ENCODE results near the gene PODN.

Gene PODN

DNA sequence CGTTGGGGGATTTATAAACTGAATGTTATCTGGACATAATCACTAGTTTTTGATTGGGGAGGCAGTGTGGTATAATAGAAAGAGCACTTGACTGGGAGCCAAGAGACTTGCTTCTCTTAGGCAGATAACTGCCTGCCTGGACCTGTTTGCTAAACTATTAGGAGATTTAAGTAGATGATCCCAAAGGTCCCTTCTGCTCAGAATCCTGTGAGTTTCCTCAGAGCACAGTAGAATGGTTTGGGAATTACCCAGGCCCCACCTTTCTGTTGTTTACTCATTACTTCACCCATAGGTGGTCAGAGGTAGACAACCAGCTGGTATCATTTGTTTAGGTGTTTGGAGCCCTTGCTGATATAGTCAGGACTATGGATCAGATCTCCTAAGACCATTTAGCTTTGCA, 10.3 kb upstream of the PODN start:
- no peak for DNase-seq

DNA sequence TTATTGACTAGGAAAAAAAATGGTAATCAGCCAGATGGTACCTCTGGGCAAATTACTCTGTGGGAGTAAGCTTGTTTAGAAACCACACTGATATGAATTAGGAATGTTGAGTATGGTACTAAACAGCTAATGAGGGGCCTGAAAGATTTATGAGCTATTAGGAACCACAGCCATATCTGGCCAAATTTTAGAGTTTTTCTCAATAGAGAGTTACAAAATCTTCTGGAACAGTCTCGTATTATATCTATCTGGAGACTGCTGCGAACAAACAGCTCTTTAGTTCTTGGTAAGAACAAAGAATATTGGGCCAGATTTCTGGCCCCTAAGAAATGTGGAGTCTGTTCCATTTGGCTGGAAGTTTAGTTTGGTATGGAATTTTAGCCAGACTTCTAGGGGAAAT, 4.9 kb upstream of the PODN start:
- no peak for DNase-seq

DNA sequence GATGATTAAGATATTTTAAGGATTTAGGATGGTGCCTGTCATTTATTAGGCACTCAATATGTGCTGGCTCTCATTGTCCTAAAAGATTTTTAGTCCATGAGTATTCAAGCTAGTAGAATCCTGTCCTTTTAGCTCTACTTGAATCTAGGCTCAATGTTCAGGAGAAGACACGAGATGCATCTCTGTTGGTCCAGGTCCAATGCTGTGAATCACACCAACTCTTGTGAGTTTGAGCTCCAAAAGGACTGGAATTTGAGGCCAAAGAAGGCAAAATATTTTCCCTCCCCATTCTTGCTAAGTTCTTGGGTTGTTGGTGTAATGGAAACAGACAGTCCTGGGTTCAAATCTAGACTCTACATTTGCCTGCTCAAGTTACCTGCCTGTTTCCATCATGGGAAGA, 1.4 kb upstream of the PODN start:
- DNase-seq: no peak

DNA sequence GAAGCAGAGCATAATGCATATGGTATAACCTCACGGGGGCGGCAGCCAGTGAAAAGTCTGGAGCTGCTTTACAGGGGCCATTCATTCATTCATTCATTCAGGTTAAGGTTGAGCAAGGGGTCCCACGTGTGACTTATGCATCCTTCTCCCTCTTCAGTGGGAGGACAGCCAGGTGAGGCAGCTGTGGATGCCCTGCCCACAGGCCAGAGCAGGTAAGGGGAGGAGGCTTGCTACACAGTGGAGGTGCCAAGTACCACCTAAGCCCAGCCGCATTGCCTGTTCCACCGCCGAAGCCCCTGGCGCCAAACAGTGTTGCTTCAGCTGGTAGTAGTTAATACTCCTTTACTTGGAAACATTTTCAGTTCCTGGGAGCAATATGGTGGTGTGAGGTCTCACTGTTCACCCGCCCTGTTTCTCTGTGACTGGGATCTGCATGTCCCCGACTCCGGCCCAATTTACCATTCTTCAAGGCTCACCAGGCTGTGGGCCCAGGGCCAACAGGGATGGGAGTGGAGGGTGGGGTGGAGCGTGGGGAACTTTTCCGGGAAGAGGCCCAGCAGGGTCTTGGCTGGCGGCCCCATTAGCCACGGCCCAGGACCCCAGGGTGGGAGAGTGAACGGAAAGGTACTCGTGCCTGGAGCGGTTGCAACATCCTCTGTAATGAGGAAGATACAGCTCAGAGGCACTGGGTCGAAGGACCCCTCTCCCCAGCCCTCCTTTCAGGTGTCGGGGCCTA, 722 bp upstream of the PODN start:
- no peak for DNase-seq

DNA sequence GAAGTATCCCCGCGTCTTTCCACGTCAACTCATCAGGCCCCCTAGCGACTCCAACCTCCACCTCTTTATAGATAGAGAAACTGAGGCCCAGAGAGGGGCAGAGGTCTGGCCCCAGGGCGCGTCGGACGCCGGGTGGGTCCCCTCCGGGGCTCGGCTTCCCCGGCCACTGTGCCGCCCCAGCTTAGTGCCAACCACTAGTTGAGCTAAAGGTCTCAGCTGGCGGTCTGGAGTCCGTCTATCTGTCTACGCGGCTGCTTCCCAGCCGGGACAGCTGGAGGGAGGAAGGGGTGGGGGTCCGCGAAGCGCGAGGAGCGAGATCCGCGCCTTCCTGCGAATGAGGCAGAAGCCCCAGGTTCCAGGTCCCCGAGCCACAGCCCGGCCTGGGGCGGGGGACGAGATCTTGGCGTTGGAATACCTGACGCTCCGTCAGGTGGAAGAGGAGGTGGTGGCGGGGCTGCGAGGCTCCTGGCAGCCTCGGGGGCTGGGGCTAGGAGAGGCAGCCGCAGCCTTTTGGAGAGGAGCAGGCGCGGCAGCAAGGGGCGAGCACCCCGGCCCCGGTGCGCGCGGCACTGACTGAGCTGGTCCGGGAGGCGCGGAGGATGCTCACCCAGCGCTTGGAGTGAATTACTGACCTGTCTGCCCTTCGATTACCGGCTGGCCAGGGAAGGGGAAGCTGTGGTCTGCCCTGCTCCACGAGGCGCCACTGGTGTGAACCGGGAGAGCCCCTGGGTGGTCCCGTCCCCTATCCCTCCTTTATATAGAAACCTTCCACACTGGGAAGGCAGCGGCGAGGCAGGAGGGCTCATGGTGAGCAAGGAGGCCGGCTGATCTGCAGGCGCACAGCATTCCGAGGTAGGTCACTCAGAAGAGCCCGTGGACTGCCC, 937 bp downstream of the PODN start:
- no peak for DNase-seq

DNA sequence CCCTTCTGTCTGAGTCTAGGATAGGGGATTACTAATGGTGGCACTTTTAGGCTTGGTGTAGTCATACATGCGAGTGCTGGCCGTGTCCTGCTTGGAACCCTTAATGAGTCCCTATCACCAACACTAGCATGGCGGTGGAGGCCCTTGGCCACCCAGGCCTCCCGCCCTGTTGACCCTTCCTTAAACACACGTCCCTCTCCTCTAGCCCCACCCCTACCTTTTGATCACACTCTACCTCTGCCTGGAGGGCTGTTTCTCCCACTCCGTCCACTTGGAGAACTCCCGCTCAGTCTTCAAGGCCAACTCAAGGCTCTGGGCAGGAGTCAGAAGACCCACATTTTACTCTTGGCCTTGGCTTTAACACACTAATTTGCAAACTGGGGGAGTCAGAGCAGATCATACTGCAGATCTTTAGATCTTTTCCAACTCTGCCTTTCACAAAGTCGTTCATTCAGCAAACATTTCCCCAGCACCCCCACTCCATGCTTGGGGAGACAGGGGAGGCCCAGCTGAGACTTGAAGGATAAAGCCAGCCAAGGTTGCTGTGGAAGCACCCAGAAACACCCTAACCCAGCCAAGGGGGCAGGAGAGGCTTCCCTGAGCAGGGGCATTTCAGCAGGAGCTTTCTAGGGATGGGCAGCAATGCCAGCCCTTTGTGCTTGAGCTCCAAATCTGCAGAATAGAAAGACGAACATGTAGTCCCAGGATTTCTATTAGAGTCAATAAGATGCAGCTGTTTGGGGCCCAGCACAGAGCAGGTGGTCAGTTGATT, 1.9 kb downstream of the PODN start:
- DNase-seq: no peak

DNA sequence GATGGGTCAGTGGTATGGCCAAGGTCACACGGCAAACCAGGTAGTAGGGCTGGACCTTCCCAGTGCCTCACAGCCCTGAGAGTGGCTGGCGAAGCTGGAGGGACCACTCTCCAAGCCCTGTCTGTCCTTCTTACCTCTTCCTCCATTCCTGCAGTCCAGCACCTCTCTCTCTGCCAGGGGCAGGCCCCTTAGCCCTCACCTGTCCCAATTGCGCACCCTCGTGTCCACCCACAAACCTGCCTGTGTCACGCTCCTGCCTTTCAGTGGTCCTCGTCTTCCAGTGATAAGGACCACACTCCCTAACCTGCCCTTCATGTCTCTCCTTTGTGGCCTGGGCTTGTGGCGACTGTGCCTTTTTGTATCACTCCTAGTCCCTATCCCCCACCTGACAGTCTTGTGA, 3.4 kb downstream of the PODN start:
- no peak for DNase-seq

DNA sequence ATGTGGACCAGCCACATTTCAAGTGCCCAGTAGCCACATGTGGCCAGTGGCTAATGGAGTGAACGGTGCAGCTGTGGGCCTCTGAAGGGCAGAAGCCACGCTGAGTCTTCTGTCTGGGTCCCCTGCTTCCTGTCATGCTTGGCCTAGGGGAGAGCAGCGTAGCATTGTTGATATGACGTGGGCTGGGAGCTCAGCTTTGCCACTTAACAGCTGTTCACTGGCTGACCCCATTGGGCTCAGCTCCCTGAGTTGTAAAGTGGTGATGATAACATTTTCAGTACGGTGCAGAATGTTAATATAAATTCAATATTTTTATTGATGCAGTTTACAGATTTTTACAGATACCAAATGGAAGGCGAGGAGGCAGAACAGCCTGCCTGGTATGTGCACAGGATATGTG, 4.5 kb downstream of the PODN start:
- no peak for DNase-seq

DNA sequence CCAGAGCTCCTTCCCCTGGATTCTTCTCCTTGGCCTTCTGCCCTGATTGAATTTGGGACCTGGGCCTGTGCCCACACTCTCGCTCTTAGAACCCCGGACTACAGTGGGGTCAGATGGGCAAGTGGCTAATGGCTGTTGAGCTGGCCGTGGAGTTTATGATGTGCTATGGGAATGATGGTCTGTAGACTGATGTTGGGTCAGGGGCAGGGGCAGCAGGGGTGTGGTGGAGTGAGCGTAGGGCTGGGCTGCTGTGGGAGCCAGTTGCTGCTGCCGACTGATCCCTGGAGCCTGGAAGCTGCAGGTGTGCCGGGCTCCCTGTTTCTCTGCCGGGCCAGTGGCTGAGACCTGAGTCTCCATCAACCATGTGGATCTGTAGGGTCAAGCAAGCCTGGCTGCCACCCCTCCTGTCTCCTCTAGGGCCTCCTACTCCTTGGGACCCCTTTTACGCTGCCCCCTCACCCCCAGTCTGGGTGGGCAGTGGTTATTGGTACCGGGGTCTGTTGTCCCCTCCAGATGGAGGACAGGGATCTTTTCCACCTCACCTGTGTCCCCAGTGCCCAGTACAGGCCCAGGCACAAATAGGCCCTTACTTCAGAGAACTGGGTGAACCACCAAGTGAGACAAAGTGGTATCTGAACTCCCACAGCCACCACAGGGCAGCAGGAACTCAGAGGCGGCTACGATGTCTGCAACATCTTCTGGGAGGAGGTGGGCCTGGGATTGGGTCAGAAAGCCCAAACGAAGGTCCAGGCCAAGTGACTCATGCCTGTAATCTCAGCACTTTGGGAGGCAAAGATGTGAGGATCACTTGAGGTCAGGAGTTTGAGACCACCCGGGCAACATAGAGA, 5.1 kb downstream of the PODN start:
- no peak for DNase-seq

DNA sequence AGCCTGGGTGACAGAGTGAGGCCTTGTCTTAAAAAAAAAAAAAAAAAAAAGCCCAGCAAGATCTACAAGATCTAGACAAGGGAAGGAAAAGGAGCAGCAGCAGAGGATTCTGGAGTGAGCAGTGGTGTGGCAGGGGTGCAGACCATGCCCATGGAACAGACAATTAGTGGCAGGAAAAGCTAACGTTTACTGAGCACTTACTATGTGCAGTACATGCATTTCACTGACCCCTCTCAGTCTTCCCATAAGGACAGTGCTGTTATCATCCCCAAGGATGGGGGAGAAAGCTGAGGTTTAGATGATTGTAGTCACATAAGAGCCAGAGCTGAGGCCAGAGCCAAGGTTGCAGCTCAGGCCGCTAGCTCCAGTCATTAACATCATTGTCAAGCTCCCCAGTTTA, 5.9 kb downstream of the PODN start:
- DNase-seq: no peak

DNA sequence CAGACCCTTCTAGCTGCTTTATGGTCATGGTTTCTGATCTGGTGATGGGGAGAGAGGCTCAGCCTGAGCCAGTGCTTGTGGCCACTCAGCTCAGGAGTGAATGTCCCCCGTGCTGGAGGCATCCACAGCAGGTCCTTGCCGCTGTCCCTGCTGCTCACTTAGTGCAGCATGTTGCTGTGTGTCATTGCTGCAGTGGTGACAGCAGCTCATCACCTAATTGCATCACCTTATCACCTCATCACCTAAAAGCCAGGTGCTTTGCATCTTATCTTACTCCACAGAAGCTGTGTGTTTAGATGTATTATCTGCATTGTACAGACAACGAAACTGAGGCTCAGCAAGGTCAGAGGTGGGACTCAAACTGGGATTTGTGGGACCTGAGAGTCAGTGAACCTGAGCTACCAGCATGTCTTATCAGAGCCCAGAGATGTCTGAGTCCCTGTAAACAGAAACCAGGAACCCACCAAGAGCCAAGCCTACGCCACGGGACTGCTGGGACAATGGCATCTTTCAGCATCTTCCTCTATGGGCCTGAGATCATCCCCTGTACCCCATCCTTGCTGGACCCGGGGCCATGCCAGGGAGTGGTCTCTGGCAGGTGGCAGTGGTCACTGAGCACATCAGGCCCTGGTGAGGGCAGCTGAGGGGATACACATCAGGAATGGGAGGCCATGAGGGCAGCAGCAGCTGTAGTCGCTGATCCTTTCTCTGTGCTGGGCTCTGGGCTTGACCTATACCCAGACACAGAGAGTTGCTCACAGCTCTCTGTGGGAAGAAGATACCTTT, 6.5 kb downstream of the PODN start:
- DNase-seq: no peak

DNA sequence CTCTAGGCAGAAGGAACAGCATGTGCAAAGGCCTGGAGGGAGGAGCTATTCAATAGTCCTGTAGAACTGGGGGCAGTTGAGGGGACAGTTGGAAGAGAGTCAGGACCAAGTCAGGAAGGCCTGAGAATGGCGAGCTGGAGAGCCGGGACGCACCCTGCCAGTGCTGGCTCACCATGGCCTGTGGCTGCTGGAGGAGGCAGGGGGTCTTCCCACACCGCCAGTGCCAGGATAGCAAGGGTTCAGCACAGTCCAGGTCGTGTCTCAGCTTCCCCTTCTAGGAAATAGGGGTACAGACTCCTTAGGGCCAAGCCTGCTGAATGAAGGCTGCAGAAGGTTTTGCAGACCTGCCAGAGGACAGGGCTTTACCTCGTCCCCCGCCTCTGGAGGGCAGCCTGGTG, 7.3 kb downstream of the PODN start:
- no peak for DNase-seq

DNA sequence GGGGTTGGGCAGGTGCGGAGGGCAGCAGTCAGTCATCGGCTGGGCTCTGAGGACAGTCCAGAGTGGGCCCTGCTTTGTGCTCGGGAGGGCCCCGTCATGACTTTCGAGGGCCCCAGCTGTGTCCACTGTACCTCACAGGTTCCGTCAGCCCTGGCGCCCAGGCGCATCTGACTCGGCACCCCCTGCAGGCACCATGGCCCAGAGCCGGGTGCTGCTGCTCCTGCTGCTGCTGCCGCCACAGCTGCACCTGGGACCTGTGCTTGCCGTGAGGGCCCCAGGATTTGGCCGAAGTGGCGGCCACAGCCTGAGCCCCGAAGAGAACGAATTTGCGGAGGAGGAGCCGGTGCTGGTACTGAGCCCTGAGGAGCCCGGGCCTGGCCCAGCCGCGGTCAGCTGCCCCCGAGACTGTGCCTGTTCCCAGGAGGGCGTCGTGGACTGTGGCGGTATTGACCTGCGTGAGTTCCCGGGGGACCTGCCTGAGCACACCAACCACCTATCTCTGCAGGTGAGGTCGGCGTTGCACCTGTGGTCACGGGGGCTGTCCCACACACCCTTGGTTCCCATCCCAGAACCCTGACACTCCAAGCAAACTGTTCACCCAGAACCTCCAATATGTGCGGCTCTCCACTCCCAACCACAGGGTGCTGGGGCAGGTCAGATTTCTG, 7.8 kb downstream of the PODN start:
- DNase-seq: no peak

DNA sequence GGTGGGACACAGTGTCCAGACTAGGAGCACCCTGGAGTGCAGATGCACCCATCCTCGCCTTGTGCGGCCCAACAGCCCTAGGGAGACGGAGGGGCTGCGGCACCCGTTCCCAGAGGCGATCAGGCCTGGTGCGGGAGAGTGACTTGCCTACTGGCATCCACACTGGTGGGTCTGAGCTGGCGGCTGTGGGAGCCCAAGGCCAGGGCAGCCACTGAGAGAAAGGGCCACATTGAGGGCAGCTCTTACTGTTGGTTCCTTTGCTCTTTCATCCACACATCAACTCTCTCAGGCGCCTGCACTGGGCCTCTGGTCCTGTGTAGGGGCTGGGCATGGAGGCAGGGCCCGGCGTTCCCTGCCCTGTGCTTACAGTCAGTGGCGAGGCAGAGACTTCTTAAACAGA, 8.6 kb downstream of the PODN start:
- no peak for DNase-seq

DNA sequence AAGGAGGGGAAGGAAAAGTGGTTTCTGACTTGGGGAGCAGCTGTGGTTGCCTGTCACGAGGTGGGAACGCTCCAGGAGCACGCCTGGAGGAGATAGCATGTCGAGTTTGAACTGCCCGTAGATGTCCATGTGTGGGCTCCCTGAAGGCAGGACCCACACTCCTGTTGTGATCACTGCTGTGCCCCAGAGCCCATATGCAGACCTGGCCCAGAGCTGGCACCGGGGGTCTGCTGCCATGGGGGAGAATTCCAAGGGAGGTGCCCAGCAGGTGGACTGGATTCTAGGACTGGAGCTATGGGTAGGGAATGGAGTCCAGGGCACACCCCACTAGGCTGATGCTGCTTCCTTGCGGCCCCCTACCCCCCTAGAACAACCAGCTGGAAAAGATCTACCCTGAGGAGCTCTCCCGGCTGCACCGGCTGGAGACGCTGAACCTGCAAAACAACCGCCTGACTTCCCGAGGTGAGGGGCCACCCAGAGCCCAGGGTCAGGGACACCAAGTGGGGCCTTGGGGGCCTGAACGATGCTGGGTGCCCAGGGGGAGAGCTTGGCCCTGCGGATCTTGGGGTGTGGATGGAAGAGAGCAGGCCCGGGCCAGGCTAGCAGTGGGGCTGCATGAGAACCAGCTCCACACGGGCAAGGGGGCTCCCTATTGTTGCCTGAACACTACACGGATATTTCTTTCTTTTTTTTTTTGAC, 9.3 kb downstream of the PODN start:
- no peak for DNase-seq

DNA sequence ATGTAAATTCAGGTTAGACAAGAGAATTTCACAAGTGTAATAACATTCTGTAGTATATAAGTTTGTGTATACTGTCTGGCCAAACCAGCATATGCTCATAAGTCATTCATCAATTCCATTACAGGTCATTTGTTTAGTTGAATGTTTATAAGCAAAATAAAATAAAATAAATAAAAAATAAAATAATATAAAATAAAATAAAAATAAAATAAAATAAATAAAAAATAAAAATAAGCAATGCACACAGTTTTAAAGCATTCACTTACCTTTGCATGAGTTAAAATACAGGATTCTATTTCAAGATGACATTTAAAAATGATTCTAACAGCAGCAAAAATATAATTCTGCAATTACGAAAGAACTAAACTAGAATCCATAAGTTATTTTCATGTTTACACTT, 9.9 kb downstream of the PODN start:
- no peak for DNase-seq

DNA sequence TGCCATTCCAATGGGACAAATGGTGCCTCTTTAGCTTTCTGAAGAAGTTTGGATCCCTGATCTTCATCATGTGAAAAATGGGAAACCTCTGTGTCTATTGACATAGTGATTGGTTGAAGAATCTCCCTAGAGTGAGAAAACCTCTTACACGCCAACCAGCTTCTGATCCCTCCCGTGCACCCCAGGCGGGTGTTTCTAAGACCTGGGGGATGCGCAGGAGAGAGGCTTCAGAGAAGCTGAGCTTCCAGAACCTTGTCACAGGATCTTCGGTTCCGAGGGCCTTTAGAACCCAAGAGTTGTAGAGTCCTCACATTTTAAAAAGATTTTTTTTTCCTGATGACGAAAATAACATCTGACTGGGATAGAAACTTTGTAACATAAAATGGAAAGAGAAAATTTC, 11.3 kb downstream of the PODN start:
- no peak for DNase-seq

DNA sequence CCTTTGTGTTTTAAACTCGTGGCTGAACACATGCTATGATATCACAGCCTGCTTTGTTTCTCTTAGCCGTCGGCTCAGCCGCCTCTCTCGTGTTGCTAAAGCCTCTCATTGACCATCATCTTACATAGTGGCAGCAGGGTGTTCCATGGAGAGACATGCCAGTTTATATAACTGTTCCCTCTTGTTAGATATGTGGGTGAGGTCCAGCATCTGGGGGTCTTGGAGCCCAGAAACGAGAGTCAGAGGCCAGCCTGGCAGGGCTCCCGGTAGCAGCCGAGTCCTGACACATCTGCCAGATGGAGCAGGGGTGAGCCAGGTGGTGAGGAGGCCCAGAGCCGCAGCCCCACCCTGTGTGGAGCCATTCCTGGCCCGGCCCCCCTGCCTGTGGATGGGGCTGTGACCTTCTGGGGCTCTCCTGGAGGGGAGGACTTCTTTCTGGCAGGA, 11.9 kb downstream of the PODN start:
- DNase-seq: no peak

DNA sequence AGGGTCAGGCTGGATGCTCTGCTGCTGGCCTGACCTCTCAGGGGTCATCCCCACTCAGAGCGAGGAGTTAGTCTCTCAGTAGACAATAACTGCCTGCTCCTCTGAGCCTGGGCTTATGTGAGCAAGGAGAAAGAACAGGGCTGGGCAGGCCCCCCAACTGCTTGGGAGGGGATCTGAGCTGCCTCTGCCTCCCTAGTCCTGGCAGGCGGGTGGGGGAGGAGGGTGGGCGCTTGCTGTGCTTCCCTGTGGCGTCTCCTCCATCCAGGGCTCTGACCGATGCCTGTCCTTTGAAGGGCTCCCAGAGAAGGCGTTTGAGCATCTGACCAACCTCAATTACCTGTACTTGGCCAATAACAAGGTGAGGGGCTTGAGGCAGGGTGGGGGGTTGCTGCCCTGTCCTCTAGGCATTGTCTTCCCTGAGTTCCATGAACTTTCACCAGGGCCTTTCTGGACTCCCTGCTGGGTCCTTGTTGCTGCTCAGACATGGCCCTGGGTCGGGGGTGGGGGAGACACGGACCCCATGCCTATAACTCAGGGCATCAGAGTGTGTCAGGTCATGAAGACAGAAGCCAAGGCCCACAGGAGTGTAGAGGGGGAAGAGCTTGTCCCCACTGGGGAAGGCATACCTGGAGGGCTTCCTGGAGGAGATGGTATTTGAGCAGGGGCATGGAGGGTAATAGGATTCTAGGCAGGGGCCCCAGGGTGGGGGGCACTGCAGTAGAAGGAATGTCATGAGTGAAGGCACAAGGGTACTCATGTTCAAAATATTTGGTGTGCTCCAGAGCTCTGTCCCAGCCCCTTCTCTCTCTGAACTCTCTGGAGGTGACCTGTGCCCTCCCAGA, 12.5 kb downstream of the PODN start:
- no peak for DNase-seq

DNA sequence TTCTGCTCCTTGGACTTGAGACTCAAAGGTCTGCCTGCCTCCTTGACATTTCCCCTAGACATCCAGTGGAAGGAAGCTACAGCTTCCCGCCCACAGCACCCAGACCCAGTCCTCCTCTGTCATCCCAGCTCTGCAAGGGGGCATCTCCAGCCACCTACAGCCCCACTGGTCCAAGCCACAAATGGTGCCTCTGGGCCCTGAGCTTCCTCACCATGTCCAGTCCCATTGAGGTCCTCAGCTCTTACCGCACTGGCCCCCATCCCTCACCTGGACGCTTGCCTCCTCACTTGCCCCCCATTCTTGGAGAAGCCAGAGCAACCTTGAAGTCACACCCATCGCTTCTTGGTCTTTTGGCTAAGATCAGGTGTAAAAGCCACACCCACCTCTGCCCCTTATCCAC, 13.2 kb downstream of the PODN start:
- no peak for DNase-seq

All from CD4-positive, alpha-beta T cell treated with Interleukin-12 subunit alpha and Interleukin-12 subunit beta, for 1 hour (primary cell).